Measurements from ENCODE around the gene OR6C4.
"Not testable (repeated sequence)": the region's sequence is repeated elsewhere in the genome, so short reads cannot be mapped to it uniquely, and the experiment has no call there.

Gene OR6C4

GRCh38 chr12:55549302-55549701, at the start of gene OR6C4:
Gene OR6C4 (plus strand): TSS chr12:55549602. CDS start chr12:55551227, 1,625 bp downstream.
- no peak for DNase-seq

DNA sequence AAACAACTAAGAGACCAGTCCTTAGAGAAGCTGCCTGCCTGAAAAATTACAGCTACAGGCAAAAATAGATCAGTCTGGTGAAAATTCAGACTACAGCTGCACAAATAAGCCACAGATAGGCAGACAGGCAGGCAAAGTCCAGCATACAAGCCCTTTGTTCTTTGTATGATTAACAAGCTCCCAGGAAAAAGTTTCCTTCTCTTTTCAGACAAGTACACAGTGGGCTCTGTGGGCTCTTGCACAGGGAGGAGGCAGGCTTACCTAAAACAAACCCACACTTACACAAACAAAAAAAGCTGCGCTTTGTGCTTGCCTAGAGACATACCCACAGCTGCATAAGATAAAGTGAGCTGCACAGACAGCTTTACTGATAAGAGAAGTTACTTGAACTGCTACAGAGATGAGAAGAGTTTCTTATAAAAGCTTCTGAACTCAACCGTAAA, 49.6 kb upstream of the OR6C4 start:
- no peak for DNase-seq

DNA sequence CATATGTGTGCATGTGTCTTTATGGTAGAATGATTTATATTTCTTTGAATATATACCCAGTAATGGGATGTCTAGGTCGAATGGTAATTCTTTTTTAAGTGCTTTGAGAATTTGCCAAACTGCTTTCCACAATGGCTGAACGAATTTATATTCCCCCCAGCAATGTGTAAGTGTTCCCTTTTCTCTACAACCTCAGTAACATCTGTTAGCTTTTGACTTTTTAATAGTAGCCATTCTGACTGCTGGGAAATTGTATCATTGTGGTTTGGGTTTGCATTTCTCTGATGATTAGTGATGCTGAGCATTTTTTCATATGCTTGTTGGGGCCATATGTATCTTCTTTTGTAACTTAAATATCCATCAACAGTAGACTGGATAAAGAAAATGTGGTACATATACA, 47.8 kb upstream of the OR6C4 start:
- no peak for DNase-seq

GRCh38 chr12:55515696-55516095, 33.7 kb upstream of the OR6C4 start:
- no peak for DNase-seq

- no peak for DNase-seq
Measured at GRCh38 chr12:55516391-55516790, 33.0 kb upstream of the OR6C4 start.

- DNase-seq = not testable (repeated sequence)
Measured at GRCh38 chr12:55548235-55548634, 1.2 kb upstream of the OR6C4 start.

DNA sequence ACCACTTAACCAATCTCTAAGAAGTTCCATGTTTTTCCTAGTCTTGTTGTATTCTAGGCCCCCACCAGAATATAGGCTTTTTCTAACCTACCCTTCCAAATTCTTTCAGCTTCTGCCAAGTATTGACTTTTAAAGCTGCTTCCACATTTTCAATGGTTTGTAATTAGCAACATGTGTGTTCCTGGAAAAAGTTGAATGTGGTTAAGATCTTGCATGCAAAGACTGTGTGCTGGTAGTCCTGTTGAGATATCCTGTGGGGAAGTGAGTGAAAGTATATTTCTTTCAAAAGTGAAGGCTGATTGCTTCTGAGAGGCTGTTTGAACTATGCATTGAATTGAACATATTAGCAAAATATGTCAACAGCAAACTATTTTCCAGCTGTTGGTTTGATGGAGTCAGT, 646 bp upstream of the OR6C4 start:
- no peak for DNase-seq

GRCh38 chr12:55554296-55554695, 4.9 kb downstream of the OR6C4 start:
- DNase-seq = no peak

GRCh38 chr12:55570060-55570459, 20.7 kb downstream of the OR6C4 start:
- DNase-seq = not testable (repeated sequence)

DNA sequence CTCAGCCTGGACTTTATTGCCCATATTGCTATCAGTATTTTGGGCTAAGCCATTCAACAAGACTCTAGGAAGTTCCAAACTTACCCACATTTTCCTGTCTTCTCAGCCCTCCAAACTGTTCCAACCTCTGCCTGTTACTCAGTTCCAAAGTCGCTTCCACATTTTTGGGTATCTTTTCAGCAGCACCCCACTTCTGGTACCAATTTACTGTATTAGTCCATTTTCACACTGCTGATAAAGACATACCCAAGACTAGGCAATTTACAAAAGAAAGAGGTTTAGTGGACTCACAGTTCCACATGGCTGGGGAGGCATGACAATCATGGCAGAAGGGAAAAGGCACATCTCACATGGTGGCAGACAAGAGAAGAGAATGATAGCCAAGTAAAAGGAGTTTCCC, 21.3 kb downstream of the OR6C4 start:
- not testable (repeated sequence) for DNase-seq

DNA sequence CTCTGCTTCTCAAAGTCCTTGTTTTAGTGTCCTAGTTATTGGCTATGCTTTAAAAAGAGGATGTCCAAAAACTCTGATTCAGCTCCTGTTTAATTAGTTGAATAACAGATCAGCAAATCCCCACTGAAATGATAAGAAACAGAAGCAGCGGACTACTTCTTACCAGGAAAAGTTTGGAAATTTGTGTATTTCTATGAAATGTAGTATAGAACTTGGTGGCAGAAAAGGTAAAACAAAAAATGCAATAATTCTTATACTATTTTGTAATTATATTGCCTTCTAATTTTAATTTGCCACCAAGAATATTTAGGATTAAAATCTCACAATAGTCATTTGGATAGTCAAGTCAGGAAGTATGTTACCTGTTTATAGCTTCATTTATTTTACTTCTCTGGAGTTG, 22.8 kb downstream of the OR6C4 start, which contains the start of gene OR2AP1:
TSS of gene OR2AP1 (plus strand) at position 301 of the 400 bp plus-strand sequence. CDS start 1,947 bp downstream, outside the sequence.
- DNase-seq = no peak

- no peak for DNase-seq
Measured at GRCh38 chr12:55582066-55582465, 32.7 kb downstream of the OR6C4 start.

GRCh38 chr12:55585817-55586216, 36.4 kb downstream of the OR6C4 start:
- no peak for DNase-seq

DNA sequence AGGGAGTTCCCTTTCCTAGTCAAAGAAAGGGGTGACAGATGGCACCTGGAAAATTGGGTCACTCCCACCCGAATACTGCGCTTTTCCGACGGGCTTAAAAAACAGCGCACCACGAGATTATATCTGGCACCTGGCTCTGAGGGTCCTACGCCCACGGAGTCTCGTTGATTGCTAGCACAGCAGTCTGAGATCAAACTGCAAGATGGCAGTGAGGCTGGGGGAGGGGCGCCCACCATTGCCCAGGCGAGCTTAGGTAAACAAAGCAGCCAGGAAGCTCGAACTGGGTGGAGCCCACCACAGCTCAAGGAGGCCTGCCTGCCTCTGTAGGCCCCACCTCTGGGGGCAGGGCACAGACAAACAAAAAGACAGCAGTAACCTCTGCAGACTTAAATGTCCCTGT, 40.8 kb downstream of the OR6C4 start:
- not testable (repeated sequence) for DNase-seq
